ENCODE measurements around the gene STXBP6.
"Not testable (repeated sequence)": the region's sequence is repeated elsewhere in the genome, so short reads cannot be mapped to it uniquely, and the experiment has no call there.

Gene STXBP6

DNA sequence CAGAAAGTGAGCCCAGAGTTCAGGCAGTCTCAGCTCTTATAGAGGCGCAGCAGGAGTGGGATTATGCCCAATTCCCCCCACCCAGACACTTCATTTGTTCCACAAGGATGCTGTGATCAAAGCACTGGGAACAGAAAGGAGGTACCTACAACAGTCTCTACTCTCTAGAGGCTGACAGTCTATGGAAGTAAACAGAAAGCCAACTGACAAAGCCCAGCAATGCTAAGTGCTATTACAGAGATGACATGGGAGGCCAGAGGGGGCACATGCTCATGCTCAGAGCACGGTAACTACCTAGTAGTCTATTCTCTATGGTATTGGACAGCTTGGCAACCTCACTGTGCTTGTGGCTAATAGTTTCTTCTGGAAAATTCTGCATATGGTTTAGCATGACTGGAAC, 85.9 kb downstream of the STXBP6 start:
- no peak overlapping the region for H3K27ac ChIP-seq
- DNase-seq (ENCODE audit: low read depth, low spot score), result no peak

GRCh38 chr14:24962118-24962517, 87.8 kb downstream of the STXBP6 start:
- not testable (repeated sequence) for H3K27ac ChIP-seq; DNase-seq (ENCODE audit: low read depth, low spot score)

- DNase-seq (ENCODE audit: low read depth, low spot score), result no peak
- H3K27ac ChIP-seq, result no peak overlapping the region
Observed at GRCh38 chr14:24960816-24961215, 89.1 kb downstream of the STXBP6 start.

DNA sequence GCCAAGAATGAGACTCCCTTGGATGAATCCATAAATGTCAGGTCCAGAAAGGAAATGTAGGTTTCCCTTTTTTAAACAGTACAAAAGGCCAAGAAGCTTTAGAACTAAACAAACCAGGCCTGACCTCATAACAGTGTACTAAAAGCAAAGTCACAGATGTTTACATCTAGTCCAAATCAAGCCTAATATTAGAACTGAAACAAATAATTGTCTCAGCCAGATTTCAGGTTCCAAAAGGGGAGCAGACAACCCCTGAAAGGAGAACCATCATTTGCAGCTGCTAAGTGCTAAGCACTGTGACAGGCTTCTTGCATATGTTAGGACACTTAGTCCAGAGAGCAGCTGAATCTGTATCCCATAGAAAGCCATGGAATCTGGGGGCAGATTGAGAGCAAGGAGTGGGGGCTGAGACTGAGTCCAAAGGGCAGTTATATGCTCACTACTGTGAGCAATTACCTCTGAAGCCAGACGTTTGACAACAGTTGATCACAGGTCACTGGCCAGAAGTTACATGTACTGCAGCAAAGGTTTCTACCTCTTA, 90.1 kb downstream of the STXBP6 start:
- no peak for DNase-seq (ENCODE audit: low read depth, low spot score)
- H3K27ac ChIP-seq, result no peak overlapping the region

- DNase-seq (ENCODE audit: low read depth, low spot score), result no peak
- no peak overlapping the region for H3K27ac ChIP-seq
Observed at GRCh38 chr14:24958271-24958670, 91.7 kb downstream of the STXBP6 start.

- no peak overlapping the region for H3K27ac ChIP-seq
- DNase-seq (ENCODE audit: low read depth, low spot score), result no peak
Observed at GRCh38 chr14:24957814-24958213, 92.1 kb downstream of the STXBP6 start.

DNA sequence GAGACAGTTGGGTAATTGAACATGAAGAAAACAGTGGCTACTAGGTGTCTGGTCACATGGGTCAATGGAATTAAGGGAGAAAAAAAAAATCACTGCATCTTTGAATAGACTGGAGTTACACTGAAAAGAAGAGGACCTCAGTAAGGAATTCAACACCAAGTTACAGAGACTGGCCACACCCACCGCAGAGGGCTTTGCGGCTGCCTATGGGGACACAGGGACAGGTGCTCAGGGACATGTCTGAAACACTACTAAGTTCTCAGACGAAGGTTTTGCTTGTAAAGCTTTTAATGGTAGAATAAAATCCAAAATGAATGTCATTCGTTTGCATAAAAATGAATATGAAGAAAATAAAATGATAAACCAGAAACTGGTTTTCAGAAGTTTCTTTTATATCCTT, 93.8 kb downstream of the STXBP6 start:
- no peak overlapping the region for H3K27ac ChIP-seq
- no peak for DNase-seq (ENCODE audit: low read depth, low spot score)

- no peak for DNase-seq (ENCODE audit: low read depth, low spot score)
- no peak overlapping the region for H3K27ac ChIP-seq
Observed at GRCh38 chr14:24954700-24955037, 95.3 kb downstream of the STXBP6 start.

DNA sequence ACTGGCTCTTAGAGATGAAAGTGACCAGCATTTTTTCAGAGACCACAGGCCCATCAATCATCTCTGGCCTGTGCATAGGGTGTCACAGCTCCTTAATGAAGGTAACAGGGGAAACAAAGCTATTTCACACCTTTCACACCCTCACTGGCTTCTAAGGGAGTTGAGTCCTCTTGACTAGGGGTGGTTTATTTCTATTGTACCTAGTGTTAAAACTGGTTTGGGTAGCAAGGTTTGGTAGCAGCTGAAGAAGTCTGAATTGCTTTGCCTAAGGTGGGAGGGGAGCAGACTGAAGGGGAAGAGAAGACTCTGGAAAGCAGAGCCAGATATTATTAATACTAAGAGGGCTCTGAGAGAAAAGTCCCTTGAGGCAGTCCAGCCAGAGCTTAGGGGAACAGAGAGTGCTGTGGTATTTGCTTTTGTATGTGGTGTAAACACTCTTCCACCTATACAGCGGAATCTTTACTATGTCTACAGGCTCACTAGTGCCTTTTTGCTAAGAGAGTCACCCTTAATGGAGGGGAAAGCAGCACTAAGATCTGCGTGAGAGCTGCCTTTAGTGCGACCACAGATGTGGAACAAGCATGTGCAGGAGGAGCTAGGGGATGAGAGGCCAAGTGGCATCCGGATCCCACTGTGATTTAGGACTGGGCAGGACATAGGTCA, 95.8 kb downstream of the STXBP6 start:
- H3K27ac ChIP-seq, result no peak overlapping the region
- DNase-seq (ENCODE audit: low read depth, low spot score), result no peak

GRCh38 chr14:24952851-24953666, 96.9 kb downstream of the STXBP6 start:
- H3K27ac ChIP-seq, result no peak overlapping the region
- no peak for DNase-seq (ENCODE audit: low read depth, low spot score)

DNA sequence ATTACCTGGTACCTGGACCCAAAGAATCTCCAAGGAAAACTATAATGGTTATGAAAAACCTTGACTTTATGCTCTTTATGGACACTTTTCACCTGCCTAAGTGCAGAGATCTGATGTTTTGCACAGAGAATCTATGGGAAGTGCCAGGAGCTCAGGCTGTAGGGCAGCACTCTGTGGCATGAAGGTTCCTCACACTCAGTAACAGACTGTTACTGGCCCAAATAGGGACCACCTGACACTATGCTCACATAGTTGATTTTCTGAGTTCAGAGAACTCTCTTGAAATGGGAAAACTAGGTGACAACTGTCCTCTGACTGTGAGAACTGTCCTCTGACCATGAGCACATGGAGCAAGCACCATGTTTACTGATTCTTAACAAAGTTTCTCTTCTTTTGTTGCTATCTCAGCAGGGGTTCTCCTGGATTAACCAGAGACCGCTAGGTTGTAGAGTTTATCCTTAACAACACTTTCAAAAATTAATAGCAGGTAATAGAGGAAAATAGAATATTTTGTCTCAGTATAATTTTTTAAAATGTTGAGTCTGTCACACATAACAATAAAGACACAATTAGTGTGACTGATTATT, 101.6 kb downstream of the STXBP6 start:
- no peak for DNase-seq (ENCODE audit: low read depth, low spot score)
- H3K27ac ChIP-seq, result no peak overlapping the region

GRCh38 chr14:24947131-24947530, 102.8 kb downstream of the STXBP6 start:
- no peak for DNase-seq (ENCODE audit: low read depth, low spot score)
- H3K27ac ChIP-seq, result no peak overlapping the region

DNA sequence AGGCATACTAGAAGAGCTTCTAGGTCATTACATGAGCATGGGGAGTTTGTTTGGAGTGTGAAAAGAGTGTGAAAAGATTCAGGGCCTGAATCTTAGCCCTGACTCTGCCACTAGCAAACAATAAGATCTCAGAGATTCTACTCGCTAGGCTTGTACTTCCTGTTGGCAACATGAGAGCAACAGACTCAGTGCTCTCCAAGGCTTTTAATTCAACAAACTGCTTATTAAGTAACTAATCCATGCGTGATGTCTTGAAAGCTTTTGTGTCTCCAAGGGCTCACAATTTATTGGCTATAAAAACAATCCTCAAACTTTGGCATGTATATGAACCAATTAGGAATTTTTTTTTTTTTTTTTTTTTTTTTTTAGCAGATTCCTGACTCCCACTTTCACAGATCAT, 105.1 kb downstream of the STXBP6 start:
- DNase-seq (ENCODE audit: low read depth, low spot score), result no peak
- no peak overlapping the region for H3K27ac ChIP-seq

DNA sequence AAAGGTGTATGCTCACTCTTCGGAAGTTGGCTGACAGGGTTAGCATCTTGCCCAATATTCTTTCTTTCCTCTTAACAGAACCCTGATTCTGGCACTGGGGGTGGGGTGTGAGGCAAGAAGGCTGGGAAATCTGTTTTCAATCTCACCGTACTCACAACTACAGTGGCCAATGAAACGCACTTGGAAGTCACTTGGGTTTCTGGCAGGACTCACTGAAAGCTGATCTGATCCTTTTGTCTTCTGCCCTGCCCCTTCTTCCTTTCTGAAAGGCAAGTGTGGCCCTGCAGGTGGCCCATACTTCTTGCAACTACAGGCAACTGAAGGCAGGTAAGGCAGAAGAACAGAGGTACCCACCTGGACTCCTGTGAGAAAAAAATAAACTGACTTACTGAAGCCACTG, 106.9 kb downstream of the STXBP6 start:
- DNase-seq (ENCODE audit: low read depth, low spot score), result no peak
- no peak overlapping the region for H3K27ac ChIP-seq

DNA sequence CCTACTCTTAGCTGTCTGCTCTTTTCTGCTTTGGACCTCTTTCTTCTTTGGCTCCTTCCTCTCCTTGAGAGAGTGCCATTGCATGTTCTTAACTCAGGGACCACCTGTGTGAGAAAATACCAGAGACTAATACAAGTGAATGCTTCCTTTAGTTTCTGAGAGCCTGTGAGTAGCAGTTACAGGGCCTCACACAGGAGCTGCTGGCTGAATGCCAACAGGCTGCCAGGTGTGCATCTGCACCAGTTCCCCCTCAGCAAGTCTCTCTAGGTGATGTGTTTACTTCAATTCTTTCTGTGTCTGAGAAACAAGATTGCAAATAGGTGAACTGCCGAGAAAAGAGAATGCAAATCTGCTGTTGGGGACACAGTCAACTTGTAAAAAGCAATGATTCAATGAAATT, 108.2 kb downstream of the STXBP6 start:
- DNase-seq (ENCODE audit: low read depth, low spot score), result no peak
- H3K27ac ChIP-seq, result no peak overlapping the region

- H3K27ac ChIP-seq, result no peak overlapping the region
- no peak for DNase-seq (ENCODE audit: low read depth, low spot score)
Observed at GRCh38 chr14:24940213-24940783, 109.6 kb downstream of the STXBP6 start.

- H3K27ac ChIP-seq, result no peak overlapping the region
- DNase-seq (ENCODE audit: low read depth, low spot score), result no peak
Observed at GRCh38 chr14:24938593-24938992, 111.4 kb downstream of the STXBP6 start.

DNA sequence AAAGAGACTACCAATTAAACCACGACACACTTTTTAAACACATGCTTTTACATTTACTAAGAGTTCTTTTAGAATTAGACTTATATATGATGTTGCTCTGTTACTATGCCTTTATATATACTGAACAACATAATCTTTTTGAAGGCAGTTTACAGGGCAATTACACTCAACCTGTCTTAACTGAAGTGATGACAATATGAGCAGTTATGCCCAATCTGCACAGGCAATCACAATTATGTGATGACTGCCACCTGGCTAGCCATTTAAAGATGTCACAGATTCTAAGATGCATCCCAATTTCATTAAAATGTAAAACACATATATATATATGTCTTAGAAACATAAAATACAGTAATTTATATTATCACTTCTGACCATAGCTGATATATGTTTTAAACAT, 112.6 kb downstream of the STXBP6 start:
- no peak for DNase-seq (ENCODE audit: low read depth, low spot score)
- H3K27ac ChIP-seq, result no peak overlapping the region

- not testable (repeated sequence) for DNase-seq (ENCODE audit: low read depth, low spot score); H3K27ac ChIP-seq
Observed at GRCh38 chr14:24936773-24937172, 113.2 kb downstream of the STXBP6 start.

GRCh38 chr14:24935796-24936195, 114.2 kb downstream of the STXBP6 start:
- H3K27ac ChIP-seq, result no peak overlapping the region

GRCh38 chr14:24928386-24928900, 121.5 kb downstream of the STXBP6 start:
- H3K27ac ChIP-seq, result no peak overlapping the region
- DNase-seq (ENCODE audit: low read depth, low spot score), result no peak

More at GRCh38 chr14:24935796-24936195, 114.2 kb downstream of the STXBP6 start:
- no peak for DNase-seq (ENCODE audit: low read depth, low spot score)

Measured in epithelial cell of prostate (primary cell).